Measurements from ENCODE around the gene GPC3. TPM values are rescaled to one million over a fixed set of nuclear protein-coding genes. Genes with fewer than 3 reads are reported as not detected.

Gene GPC3
- total and polyA plus RNA-seq, 2 experiments from 2014 or later: 36.8 to 60.1 TPM

- H3K27ac Mint-ChIP-seq: no peak overlapping the region
- Histone ChIP-seq H3K4me3 (no peak overlapping the region), H2AFZ (no peak overlapping the region), H3K36me3 (ENCODE audit: insufficient read depth) (no peaks in the 10 kb centered on the region; the same call in 1 of the 2 replicates), H3F3A (replicated peaks; ENCODE audit: low read depth) (no peaks in the 10 kb centered on the region), H3K79me2 (replicated peaks; ENCODE audit: insufficient read depth) (no peaks in the 10 kb centered on the region), H3K4me1 (ENCODE audit: insufficient read depth) (no peaks in the 10 kb centered on the region), H3K27me3 (ENCODE audit: insufficient read depth) (no peaks in the 10 kb centered on the region), H3K4me2 (no peak overlapping the region), H4K20me1 (replicated peaks; ENCODE audit: insufficient read depth) (no peaks in the 10 kb centered on the region), H3K27ac (ENCODE audit: low read depth) (no peak overlapping the region), H3K9me2 (ENCODE audit: insufficient read depth) (no peaks in the 10 kb centered on the region)
- TF ChIP-seq, protein P1, sequence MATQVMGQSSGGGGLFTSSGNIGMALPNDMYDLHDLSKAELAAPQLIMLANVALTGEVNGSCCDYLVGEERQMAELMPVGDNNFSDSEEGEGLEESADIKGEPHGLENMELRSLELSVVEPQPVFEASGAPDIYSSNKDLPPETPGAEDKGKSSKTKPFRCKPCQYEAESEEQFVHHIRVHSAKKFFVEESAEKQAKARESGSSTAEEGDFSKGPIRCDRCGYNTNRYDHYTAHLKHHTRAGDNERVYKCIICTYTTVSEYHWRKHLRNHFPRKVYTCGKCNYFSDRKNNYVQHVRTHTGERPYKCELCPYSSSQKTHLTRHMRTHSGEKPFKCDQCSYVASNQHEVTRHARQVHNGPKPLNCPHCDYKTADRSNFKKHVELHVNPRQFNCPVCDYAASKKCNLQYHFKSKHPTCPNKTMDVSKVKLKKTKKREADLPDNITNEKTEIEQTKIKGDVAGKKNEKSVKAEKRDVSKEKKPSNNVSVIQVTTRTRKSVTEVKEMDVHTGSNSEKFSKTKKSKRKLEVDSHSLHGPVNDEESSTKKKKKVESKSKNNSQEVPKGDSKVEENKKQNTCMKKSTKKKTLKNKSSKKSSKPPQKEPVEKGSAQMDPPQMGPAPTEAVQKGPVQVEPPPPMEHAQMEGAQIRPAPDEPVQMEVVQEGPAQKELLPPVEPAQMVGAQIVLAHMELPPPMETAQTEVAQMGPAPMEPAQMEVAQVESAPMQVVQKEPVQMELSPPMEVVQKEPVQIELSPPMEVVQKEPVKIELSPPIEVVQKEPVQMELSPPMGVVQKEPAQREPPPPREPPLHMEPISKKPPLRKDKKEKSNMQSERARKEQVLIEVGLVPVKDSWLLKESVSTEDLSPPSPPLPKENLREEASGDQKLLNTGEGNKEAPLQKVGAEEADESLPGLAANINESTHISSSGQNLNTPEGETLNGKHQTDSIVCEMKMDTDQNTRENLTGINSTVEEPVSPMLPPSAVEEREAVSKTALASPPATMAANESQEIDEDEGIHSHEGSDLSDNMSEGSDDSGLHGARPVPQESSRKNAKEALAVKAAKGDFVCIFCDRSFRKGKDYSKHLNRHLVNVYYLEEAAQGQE (IDR thresholded peaks at IDR 0.05; ENCODE audit: unreplicated experiment): no peak
- no peak for TF ChIP-seq ETS1 (IDR thresholded peaks at IDR 0.05)
- TF ChIP-seq CREB1 (CRISPR knock-in tag; IDR thresholded peaks at IDR 0.05; ENCODE audit: low read depth): no peak
- TF ChIP-seq NANOG (IDR thresholded peaks at IDR 0.05; ENCODE audit: borderline replicate concordance): no peak
- no peak for TF ChIP-seq ZNF114 (CRISPR knock-in tag; IDR thresholded peaks at IDR 0.05)
- TF ChIP-seq EZH2 (IDR thresholded peaks at IDR 0.05; ENCODE audit: low read depth, unreplicated experiment): no peak
- TF ChIP-seq ZNF462 (CRISPR knock-in tag; IDR thresholded peaks at IDR 0.05): no peak
- TF ChIP-seq STAT1 (IDR thresholded peaks at IDR 0.05; ENCODE audit: unreplicated experiment): no peak
- TF ChIP-seq ZNF331 (CRISPR knock-in tag; IDR thresholded peaks at IDR 0.05; ENCODE audit: low read depth): no peak
- TF ChIP-seq JUNB (IDR thresholded peaks at IDR 0.05; ENCODE audit: unreplicated experiment): no peak
- TF ChIP-seq CTCF (conservative IDR thresholded peaks at IDR 0.05; ENCODE audit: low read depth in 2 of 2): no peak
- no peak for TF ChIP-seq POLR2AphosphoS5 (IDR thresholded peaks at IDR 0.05; ENCODE audit: low read depth)
- TF ChIP-seq EZH2phosphoT487 (IDR thresholded peaks at IDR 0.05; ENCODE audit: unreplicated experiment): no peak
- H3K27me3 Mint-ChIP-seq (ENCODE audit: insufficient read depth, low read depth, poor library complexity): peaks cover 4% of the 10 kb centered on the region
- no peaks in the 10 kb centered on the region for H3K36me3 Mint-ChIP-seq (ENCODE audit: low read depth)
- no peak overlapping the region for H3K4me3 Mint-ChIP-seq
- H3K9me3 Mint-ChIP-seq: no peaks in the 10 kb centered on the region
- H3K4me1 Mint-ChIP-seq: peaks cover 6% of the 10 kb centered on the region; the same call in 2 of the 3 replicates
- ATAC-seq: no peak
- DNase-seq (ENCODE audit: low spot score): no peak
Measured at GRCh38 chrX:133837091-133837490, 148.3 kb downstream of the GPC3 start.

Data from GM23338 (cell line).